Fibroblast of the conjunctiva (primary cell): Measurements from ENCODE around the gene RNF111.
A peak's percentile ranks its signal among the peaks of the same experiment; 100 is the strongest.
"Not testable (repeated sequence)": the region's sequence is repeated elsewhere in the genome, so short reads cannot be mapped to it uniquely, and the experiment has no call there.

ENCODE experiments used
- DNase-seq: peaks from one replicate; pipeline ENCODE4 v3.0.0-alpha.2; 2010; ENCODE audit warnings: low read depth

The RNF111 gene

GRCh38 chr15:59000251-59000650 lies 12.8 kb downstream of the RNF111 start:
- not testable (repeated sequence) for DNase-seq

DNA sequence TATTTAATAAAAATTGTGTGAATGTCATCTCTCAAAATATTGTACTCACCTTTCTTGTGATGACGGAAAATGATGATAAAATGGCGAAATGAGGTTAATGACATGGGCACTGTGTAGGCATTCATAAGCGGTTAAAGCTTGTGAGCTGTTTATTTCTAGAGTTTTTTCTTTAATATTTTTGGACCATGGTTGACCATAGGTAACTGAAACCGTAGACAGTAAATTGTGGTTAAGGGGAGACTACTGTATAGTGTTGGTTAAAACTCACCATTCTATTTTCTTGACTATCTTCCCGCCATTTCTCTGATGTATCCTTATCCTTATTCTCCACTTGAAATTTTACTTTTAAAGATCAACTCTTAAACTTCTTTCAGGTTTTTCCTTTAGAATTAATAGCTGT lies 14.5 kb downstream of the RNF111 start:
- DNase-seq, result no peak

DNA sequence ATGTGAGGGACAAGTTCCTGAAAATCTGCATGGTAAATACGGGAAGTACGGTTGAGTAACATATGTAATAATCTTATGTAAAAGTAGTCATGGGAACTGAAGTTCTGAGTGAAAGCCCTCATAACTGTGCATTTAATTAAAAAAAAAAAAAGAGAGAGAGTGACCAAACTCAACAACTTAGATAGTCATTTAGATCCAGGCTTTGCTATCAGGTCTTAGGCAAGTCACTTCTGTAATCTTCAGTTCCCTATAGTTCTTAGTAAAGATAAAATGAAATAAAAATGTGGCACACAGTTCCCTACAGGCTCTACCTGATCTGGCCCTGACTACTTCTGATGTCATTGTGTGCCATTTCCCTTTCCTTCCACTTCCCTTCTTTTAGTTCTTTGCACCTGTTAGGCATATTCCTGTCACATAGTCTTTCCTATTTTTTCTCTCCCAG lies 15.0 kb downstream of the RNF111 start:
- no peak for DNase-seq

DNA sequence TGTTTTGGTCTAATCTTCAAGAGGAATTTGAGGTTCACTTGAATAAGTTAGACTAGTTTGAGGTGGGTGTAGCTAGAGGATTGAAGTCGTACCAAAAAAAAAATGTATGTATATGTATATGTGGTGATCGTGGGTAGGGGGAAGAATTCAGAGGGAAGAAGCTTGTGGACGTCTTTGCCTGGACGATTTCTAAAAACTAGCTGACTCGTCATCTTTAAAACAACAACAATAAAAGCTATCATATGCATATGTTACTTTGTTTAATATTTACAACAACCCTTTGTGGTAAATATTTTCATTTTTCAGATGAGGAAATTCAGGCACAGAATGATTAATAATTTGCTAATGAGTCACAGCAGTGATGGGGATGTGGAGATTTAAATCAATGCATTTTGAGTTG lies 18.1 kb downstream of the RNF111 start:
- no peak for DNase-seq

DNA sequence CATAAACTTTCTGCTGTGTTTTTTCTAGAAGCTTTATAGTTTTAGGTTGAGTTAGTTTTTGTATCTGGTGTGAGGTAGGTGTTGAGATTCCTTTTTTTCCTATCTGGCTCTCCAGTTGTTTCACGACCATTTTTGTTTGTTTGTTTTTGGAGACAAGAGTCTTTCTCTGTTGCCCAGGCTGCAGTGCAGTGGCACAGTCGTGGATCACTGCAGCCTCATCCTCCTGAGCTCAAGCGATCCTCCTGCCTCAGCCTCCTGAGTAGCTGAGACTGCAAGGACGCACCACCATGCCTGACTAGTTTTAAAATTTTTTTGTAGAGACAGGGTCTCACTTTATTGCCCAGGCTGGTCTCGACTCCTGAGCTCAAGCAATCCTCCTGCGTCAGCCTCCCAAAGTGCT lies 20.6 kb downstream of the RNF111 start:
- DNase-seq, result no peak

- no peak for DNase-seq
These were observed 23.9 kb downstream of the RNF111 start for GRCh38 chr15:59011262-59011952.

GRCh38 chr15:59013246-59013873 lies 25.9 kb downstream of the RNF111 start:
- no peak for DNase-seq

DNA sequence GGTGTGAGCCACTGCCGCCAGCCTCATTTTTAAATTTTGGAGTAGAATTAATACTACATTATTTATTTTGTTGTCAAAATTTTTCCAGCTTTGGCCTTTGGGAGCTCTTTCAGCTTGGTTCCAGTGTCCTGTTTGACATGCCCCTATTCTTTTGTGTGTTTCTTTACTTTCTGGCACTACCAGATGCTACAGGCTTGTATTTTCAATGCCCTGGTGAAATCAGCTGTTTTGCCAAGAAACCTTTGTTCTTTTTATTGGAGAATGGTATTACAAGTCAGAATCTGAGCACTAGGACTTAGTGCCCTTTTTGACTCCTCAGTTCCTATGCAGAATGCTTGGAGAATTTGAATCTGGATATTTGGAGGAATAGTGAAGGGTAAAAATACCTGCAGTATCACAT lies 26.6 kb downstream of the RNF111 start:
- no peak for DNase-seq

DNA sequence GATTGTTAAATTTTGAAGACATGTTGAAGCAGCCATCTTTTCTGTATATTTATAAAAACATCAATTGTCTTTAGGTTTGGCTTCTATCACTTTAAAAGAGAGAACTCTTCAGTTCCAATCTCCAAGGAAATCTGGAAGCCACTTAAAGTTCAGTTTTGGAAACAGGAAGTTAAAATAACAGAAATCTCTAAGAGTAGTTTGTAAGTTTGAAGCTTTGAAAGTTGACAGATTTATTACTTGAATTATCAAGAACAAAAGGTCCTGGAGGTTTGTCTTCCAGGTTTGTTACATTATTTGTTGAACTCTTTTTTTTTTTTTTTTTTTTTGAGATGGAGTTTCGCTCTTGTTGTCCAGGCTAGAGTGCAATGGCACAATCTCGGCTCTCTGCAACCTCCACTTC lies 30.0 kb downstream of the RNF111 start:
- DNase-seq, result no peak

DNA sequence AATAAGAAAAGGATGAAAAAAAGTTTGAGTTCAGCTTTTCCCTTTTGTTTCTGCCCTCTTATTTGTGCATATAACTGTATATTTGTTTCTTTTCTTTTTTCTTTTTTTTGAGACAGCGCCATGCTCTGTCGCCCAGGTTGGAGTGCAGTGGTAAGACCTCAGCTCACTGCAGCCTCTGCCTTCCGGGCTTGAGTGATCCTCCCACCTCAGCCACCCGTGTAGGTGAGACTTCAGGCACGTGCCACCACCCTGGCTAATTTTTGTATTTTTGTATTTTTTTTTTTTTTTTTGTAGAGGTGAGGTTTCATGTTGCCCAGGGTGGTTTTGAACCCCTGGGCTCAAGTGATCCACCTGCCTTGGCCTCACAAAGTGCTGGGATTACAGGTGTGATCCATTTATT lies 31.4 kb downstream of the RNF111 start:
- DNase-seq, result no peak

DNA sequence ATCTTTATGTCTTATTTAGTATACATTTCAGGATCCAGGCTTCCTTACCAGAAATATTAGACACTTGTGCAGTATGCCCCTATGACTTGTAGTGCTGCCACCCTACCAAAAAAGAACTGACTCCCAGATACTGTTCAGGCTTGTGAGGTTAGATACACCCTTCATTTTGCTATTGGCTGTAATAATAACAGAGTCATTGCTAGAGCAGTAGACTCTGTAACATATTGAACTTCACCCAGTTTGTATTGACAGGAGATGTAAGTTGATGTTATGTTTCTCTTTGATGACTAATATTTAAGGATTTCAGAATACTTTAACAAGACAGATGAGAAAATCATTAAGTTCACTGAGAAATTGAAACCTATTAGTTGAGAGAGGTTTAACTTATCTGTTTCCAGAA lies 32.9 kb downstream of the RNF111 start:
- no peak for DNase-seq

DNA sequence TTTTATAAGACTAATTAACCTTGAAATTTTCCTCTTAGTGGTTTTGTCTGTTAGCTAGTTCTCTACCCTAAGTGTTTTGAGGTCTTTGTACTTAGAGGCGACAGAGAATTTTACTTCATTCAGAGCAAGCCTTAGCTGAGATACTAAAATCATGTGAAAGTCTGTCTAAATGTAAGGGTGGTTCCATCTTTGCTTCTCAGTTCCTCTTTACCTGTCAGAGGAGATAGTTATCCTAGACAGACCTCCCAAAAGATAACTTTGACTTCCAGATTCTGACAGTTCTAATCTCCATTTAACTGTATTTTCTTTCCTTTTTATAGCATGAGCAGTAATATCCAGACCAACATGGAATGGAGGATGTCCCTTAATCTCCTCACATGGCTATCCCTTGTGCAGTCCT lies 34.7 kb downstream of the RNF111 start:
- DNase-seq, result no peak

GRCh38 chr15:59026207-59026606 lies 38.7 kb downstream of the RNF111 start:
- no peak for DNase-seq

DNA sequence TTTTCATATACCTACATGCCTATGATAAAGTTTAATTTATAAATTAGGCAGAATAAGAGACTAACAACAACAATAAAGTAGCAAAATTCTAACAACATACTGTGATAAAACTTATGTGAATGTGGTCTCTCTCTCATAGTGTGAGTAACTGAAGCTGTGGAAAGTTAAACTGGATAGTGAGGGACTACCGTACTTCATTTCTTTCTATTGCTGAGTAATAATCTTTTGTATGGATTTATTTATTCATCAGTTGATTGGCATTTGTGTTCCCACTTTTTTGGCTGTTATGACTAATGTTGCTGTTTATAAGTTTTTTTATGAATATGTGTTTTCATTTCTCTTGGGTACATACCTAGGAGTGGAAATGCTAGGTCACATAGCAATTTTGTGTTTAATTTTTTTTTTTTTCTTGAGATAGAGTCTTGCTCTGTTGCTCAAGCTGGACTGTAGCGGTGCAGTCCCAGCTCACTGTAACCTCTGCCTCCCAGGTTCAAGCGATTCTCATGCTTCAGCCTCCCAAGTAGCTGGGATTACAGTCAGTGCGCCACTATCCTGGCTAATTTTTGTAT lies 41.0 kb downstream of the RNF111 start:
- DNase-seq, result no peak

- no peak for DNase-seq
These were observed 42.1 kb downstream of the RNF111 start for GRCh38 chr15:59029554-59029953.

- DNase-seq, result no peak
These were observed 47.7 kb downstream of the RNF111 start for GRCh38 chr15:59035201-59035600.

DNA sequence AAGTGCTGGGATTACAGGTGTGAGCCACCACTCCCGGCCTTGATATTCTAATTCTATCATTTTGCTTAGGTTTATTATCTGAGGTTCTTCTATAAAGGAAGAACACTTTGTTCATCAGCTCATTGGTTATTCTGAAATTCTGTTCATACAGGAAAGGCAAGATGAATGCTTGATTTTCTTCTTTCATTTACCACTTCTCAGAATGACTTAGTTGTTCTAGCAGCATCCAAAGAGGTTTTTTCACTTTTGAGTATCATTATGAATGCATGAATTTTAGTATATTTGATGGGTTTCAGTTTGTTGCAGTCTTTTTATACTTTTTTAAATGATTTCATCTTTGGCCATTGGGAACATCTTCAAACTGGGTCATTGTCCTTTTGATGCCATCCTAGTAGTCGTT lies 51.8 kb downstream of the RNF111 start:
- DNase-seq, result no peak

GRCh38 chr15:59042041-59042440 lies 54.6 kb downstream of the RNF111 start:
- no peak for DNase-seq

GRCh38 chr15:59048897-59049296 lies 61.4 kb downstream of the RNF111 start:
- no peak for DNase-seq

- DNase-seq, result no peak
These were observed 64.7 kb downstream of the RNF111 start for GRCh38 chr15:59051873-59052861.

DNA sequence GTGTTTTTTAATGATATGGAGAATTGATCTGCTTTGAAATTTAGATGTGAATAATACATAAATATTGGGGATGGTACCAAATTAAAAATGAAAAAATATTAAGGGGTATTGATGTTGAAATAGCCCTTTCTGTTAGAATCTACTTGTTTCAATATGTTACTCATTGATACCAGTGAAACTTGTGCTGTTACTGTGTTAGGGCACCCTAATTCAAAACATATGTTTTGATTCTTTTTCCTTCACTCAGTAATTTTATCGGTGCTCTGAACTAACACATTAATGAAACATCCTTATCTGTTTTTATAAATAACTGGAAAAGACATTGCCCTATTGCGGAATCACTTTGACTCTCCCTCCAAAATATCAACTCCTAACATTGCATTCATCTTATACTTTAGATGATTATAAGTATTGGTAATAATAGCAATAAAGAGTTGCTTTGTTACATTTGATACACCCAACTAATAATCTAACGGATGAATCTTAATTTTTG lies 65.5 kb downstream of the RNF111 start:
- DNase-seq, result peak; percentile 10

GRCh38 chr15:59053482-59053881 lies 66.0 kb downstream of the RNF111 start:
- DNase-seq, result no peak
